HG03442 (cell line): ENCODE data around the gene VSX2.
"Not testable (repeated sequence)": the region's sequence is repeated elsewhere in the genome, so short reads cannot be mapped to it uniquely, and the experiment has no call there.

Experiments
- ATAC-seq: cut with Tn5 transposase; IDR thresholded peaks from one replicate; pipeline ENCODE4 v1.9.1; 2021; ENCODE audit warnings: mild to moderate bottlenecking, moderate library complexity; ENCODE audit not compliant: unreplicated experiment

Gene VSX2

GRCh38 chr14:74258764-74259035 is 19.5 kb downstream of the VSX2 start:
- ATAC-seq: no peak

DNA sequence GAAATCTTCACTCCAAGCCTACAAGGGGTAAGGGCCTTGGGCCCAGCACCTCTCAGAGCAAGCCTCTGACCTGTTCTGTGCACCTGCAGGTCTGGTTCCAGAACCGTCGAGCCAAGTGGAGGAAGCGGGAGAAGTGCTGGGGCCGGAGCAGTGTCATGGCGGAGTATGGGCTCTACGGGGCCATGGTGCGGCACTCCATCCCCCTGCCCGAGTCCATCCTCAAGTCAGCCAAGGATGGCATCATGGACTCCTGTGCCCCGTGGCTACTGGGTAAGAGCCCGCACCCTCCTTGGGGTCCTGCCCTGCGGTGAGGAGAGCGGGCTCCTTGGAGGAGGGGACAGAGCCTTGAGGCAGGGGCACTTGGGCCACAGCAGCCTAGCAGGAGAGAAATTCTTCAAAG is 20.3 kb downstream of the VSX2 start:
- ATAC-seq: no peak

DNA sequence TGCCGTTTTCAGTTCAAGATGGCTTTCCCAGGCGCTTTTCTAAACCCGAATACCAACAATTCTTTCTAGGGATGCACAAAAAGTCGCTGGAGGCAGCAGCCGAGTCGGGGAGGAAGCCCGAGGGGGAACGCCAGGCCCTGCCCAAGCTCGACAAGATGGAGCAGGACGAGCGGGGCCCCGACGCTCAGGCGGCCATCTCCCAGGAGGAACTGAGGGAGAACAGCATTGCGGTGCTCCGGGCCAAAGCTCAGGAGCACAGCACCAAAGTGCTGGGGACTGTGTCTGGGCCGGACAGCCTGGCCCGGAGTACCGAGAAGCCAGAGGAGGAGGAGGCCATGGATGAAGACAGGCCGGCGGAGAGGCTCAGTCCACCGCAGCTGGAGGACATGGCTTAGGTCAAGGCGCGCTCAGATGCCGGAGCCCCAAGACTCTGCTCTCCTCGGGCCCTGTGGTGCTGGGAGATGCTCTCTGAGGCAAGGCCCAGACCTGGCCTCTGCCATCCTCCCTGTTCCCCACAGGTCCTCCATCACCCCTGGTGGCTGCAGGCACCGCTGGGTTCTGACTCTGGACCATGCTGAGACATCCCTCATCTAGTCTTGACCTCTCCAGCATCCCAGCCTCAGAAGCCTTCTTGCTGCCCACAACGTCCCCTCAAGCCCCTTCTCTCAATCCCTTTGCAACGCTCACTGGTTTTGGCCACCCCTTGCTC is 21.4 kb downstream of the VSX2 start:
- ATAC-seq: no peak

DNA sequence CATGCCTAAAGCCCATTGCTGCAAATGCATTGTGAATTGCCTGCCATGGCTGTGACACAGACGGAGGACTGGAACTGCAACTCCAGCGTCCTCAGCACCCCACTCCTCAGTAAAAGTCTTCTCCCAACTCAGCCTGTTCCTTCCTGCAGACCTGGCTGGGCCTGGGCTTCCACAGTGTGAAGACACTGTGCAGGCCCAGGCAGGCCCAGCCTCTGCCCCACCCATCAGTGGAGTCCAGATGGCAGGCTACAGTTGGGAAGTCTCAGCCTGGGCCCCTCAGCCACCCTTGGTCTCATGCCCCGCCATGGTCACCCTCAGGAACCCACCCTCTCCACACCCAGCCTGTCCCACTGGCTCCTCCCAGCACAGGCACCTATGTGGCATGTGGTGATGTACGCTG is 22.0 kb downstream of the VSX2 start:
- ATAC-seq: no peak

GRCh38 chr14:74262076-74262475 is 22.8 kb downstream of the VSX2 start:
- no peak for ATAC-seq

DNA sequence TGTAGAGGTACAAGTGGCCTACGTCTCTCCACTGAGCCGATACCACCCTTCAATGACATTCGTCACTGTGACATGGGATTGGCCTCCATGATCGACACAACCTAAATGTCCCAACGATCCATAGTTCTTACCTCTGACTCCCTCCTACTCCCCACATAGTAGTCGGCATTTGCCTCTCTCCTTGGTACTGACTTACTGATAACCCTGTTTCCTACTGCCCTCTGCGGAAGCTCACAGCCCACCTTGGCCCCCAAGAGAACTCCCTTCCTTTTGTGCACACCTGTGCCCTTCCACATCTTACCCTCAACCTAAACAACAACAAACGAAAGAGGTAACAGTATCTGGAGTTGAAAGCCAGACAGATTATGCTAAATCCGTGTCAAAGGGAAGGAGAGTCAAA is 23.9 kb downstream of the VSX2 start:
- ATAC-seq: no peak

GRCh38 chr14:74263921-74264320 is 24.7 kb downstream of the VSX2 start:
- ATAC-seq: no peak

DNA sequence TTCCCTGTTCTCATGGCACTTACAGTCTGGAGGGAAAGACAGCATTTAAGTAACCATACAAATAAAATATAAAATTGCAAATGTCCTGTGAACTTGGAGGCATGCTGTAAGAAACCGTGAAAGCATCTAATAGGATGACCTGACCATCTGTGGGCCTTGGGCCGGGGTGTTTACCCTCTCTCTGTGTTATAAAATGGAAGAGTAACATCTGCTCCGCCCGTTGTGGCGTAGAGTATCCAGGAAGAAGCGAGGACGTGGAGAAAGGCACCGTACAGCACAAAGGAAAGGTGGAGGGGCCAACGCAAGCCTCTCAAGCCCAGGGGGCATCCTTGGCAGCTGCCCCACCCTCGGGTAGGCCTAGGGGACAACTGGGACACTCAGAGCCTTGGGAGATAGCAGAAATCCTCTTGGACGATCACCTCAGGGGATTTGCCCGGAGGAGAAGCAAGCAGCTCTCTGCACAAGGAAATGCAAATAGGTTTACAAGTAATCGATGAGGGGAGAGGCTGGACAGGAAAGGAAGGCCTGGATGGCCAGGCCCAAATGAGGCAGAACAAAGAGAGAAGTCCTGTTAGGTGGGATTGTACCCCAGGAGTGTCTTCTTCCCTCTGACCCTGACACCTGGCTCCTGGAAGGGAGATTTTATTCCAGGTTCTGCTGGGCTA is 26.2 kb downstream of the VSX2 start:
- ATAC-seq: no peak

DNA sequence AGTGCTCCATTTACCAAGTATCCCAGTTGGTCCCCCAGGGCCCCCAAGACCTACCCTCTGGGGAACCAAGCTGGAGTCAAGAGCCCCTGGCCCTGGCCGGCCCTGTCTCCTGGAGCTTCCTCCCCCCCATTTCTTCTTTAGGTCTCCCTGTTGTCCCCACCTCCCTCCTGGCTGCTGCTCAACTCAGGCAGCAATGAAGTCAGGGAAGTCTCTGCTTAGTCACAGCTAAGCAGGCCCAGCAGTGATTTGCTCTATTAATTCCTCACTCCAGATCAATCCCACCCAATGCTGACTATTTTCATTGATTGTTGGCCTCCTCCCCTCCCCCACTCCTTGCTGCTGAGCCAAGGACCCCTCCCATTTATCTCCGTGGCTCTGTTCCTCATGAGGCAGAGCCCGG is 28.3 kb downstream of the VSX2 start:
- ATAC-seq: no peak

GRCh38 chr14:74270382-74271177 is 31.3 kb downstream of the VSX2 start:
- ATAC-seq: not testable (repeated sequence)

- ATAC-seq: no peak
Measured at GRCh38 chr14:74271365-74271764, 32.1 kb downstream of the VSX2 start.

GRCh38 chr14:74275241-74275841 is 36.1 kb downstream of the VSX2 start:
- ATAC-seq: no peak

GRCh38 chr14:74278080-74278479 is 38.8 kb downstream of the VSX2 start:
- no peak for ATAC-seq

GRCh38 chr14:74281069-74281468 is 41.8 kb downstream of the VSX2 start:
- ATAC-seq: no peak

DNA sequence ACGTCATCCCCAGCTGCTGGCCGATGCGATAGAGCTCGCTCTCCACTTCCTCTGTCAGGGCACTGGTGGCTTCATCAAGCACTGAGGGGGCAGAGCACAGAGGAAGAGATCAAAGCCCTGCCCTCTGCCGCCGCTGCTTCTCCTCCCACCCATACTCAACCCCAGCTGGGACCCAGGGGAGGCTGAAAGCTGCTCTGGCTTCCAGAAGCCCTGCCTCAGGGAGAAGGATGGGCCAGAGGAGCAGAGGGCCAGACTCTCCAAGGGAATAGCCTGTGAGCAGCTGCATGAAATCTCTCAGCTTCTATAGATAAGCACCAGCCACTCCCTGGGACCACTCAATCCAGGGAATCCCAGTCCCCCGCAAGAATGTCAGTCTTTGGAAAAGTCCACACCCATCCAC is 47.5 kb downstream of the VSX2 start:
- ATAC-seq: no peak

GRCh38 chr14:74289801-74290200 is 50.6 kb downstream of the VSX2 start:
- no peak for ATAC-seq

DNA sequence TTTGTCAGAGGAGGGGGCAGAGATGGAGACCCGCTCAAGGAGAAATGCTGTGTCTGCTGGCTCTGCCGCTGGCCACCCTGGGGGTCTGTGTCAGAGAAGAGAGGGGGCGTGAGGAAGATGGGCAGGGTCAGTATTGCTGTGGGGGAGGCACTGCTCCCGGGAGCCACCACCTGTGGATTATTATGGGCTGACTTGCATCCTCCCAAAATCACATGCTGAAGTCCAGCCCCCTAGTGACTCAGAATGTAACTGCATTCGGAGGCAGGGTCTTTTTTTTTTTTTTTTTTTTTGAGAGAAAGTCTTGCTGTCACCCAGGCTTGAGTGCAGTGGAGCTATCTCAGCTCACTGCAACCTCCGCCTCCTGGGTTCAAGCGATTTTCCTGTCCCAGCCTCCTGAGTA is 51.2 kb downstream of the VSX2 start:
- no peak for ATAC-seq

DNA sequence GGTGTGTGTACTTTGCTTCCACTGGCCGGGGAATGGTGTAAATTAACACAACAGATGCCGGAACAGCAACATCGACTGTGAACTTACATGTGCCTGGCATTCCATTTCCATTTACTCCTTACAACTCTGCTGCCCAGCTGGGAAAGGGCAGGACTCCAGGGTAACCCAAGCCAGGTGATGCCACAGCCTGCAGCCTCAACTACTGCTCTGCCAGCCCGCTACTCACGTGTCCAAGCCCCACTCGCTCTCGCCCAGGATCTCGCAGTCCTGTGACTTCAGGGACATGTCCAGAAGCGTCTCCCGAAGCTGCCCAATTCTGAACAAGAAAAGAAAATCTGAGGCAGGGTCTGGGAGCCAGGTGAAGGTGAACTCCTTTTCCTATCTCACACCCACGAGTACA is 52.8 kb downstream of the VSX2 start:
- no peak for ATAC-seq

DNA sequence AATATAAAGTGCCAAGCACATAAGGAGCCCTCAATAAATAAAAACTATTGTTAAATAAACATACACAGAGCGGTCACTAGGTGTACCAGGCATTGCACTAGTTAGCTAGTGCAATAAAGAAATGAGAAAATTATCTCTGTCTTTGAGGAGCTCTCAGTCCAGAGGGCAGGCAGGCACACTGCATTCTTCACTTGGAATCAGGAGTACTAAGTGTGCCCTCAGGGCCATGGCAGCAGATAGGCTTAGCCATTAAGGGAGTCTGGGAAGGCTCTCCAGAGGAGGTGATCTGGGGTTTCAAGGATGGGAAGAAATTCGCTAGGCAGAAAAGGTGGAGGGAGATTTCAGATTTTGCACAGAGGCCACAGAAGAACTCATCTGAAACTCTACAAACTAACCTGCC is 54.4 kb downstream of the VSX2 start:
- no peak for ATAC-seq

DNA sequence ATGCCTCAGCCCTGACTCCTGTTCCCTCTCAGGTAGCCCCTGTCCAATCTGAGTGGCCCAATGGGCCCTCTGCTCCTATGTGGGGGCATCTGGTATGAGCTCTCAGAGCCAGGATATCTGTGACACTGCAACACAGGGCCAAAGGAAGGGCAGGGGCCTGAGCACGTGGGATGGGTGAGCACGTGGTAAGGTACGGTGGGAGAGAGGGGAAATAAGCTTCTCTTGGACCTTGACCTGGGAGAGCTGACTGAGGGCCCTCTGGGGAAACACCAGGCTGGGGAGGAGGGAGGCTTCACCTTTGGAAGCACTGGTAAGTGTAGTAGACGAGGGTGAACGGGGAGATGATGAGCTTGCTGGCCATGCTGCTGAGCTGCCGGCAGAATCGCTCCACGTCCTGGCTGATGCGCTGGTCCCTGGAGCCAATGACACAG is 56.8 kb downstream of the VSX2 start:
- ATAC-seq: no peak

GRCh38 chr14:74297986-74298385 is 58.7 kb downstream of the VSX2 start:
- no peak for ATAC-seq

DNA sequence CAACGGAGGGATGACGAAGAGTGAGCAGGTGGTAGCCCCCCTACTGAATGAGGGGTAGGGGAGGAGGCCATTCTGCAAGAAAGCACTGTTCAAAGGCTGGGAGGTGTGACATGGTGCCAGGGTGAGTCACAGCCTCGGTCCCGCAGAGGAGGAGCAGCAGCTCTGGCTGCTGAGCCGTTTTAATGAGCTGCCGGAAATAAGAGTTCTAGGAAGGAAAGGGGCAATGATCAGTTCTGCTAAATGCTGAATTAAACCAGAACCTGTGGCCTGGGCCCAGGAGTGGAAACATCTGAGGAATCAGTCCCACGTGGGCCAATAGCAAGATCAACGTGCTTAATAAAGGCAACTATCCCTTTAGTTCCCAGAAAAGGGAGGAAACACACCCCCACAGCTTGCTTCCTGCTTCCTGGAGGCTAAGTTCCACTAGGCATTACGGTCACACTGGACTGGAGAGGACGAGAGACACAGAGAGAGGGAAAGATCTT is 59.9 kb downstream of the VSX2 start:
- no peak for ATAC-seq
